Liver (tissue), 3 donors: ENCODE results near the gene NBEA.

Experiments
- CTCF ChIP-seq: fragments of 150-350 bp; IDR thresholded peaks from 2 replicates; pipeline ENCODE4 v1.5.1; 2017; ENCODE audit warnings: improper control_type of control experiment, low read depth, low read length; ENCODE audit not compliant: missing input control
- EGR1 ChIP-seq, 2 donors: IDR thresholded peaks; 2 replicates each; pipeline ENCODE4 v1.6.1; 2016 to 2018; ENCODE audit warnings: antibody characterized with exemption in 2 of 2, low read depth in 2 of 2
- GABPA ChIP-seq, 2 donors: IDR thresholded peaks in 1 of 2; conservative IDR thresholded peaks in 1 of 2; 2 replicates each; pipeline ENCODE4 v1.6.1; 2016; ENCODE audit warnings: antibody characterized with exemption in 2 of 2, mild to moderate bottlenecking in 1 of 2, moderate library complexity in 1 of 2
- JUND ChIP-seq, 2 donors: IDR thresholded peaks; 2 replicates each; pipeline ENCODE4 v1.6.1; 2016; ENCODE audit warnings: antibody characterized with exemption in 2 of 2
- RAD21 ChIP-seq, 2 donors: IDR thresholded peaks; 2 replicates each; pipeline ENCODE4 v1.6.1; 2016; ENCODE audit warnings: antibody characterized with exemption in 2 of 2, mild to moderate bottlenecking in 2 of 2
- RXRA ChIP-seq, 2 donors: IDR thresholded peaks; 2 replicates each; pipeline ENCODE4 v1.6.1; 2017 to 2018; ENCODE audit warnings: antibody characterized with exemption in 2 of 2, mild to moderate bottlenecking in 1 of 2
- SP1 ChIP-seq: IDR thresholded peaks from 2 replicates; pipeline ENCODE4 v1.6.1; 2018; ENCODE audit warnings: antibody characterized with exemption, mild to moderate bottlenecking
- TAF1 ChIP-seq: conservative IDR thresholded peaks from 2 replicates; pipeline ENCODE4 v1.6.1; 2016; ENCODE audit warnings: antibody characterized with exemption, mild to moderate bottlenecking
- YY1 ChIP-seq: IDR thresholded peaks from 2 replicates; pipeline ENCODE4 v1.6.1; 2016; ENCODE audit warnings: antibody characterized with exemption, mild to moderate bottlenecking
- TF ChIP-seq, protein P1 (sequence below): IDR thresholded peaks from 2 replicates; pipeline ENCODE4 v1.6.1; 2016; ENCODE audit warnings: antibody characterized with exemption
- TF ChIP-seq, protein P2 (sequence below): IDR thresholded peaks from 2 replicates; pipeline ENCODE4 v1.6.1; 2016; ENCODE audit warnings: antibody characterized with exemption
- TF ChIP-seq, protein P3 (sequence below): IDR thresholded peaks from 2 replicates; pipeline ENCODE4 v1.6.1; 2016; ENCODE audit warnings: antibody characterized with exemption, mild to moderate bottlenecking
- TF ChIP-seq, protein P4 (sequence below): IDR thresholded peaks from 2 replicates; pipeline ENCODE4 v1.6.1; 2016; ENCODE audit warnings: antibody characterized with exemption
- donor health status: healthy.
- donor health status: healthy.

- TF ChIP-seq EGR1 (IDR thresholded peaks at IDR 0.05; ENCODE audit: low read depth in 2 of 2), result no peak
- TF ChIP-seq CTCF, result no peak
- TF ChIP-seq, protein P1, sequence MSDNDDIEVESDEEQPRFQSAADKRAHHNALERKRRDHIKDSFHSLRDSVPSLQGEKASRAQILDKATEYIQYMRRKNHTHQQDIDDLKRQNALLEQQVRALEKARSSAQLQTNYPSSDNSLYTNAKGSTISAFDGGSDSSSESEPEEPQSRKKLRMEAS, result no peak
- no peak for TF ChIP-seq RAD21 (IDR thresholded peaks at IDR 0.05)
- no peak for TF ChIP-seq RXRA (IDR thresholded peaks at IDR 0.05)
- TF ChIP-seq GABPA (IDR thresholded peaks at IDR 0.05 in 1 of 2, conservative IDR thresholded peaks at IDR 0.05 in 1 of 2), result no peak
- TF ChIP-seq YY1, result no peak
- TF ChIP-seq, protein P2, sequence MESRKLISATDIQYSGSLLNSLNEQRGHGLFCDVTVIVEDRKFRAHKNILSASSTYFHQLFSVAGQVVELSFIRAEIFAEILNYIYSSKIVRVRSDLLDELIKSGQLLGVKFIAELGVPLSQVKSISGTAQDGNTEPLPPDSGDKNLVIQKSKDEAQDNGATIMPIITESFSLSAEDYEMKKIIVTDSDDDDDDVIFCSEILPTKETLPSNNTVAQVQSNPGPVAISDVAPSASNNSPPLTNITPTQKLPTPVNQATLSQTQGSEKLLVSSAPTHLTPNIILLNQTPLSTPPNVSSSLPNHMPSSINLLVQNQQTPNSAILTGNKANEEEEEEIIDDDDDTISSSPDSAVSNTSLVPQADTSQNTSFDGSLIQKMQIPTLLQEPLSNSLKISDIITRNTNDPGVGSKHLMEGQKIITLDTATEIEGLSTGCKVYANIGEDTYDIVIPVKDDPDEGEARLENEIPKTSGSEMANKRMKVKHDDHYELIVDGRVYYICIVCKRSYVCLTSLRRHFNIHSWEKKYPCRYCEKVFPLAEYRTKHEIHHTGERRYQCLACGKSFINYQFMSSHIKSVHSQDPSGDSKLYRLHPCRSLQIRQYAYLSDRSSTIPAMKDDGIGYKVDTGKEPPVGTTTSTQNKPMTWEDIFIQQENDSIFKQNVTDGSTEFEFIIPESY, result no peak
- TF ChIP-seq, protein P3, sequence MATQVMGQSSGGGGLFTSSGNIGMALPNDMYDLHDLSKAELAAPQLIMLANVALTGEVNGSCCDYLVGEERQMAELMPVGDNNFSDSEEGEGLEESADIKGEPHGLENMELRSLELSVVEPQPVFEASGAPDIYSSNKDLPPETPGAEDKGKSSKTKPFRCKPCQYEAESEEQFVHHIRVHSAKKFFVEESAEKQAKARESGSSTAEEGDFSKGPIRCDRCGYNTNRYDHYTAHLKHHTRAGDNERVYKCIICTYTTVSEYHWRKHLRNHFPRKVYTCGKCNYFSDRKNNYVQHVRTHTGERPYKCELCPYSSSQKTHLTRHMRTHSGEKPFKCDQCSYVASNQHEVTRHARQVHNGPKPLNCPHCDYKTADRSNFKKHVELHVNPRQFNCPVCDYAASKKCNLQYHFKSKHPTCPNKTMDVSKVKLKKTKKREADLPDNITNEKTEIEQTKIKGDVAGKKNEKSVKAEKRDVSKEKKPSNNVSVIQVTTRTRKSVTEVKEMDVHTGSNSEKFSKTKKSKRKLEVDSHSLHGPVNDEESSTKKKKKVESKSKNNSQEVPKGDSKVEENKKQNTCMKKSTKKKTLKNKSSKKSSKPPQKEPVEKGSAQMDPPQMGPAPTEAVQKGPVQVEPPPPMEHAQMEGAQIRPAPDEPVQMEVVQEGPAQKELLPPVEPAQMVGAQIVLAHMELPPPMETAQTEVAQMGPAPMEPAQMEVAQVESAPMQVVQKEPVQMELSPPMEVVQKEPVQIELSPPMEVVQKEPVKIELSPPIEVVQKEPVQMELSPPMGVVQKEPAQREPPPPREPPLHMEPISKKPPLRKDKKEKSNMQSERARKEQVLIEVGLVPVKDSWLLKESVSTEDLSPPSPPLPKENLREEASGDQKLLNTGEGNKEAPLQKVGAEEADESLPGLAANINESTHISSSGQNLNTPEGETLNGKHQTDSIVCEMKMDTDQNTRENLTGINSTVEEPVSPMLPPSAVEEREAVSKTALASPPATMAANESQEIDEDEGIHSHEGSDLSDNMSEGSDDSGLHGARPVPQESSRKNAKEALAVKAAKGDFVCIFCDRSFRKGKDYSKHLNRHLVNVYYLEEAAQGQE, result no peak
- TF ChIP-seq JUND (IDR thresholded peaks at IDR 0.05), result no peak
- TF ChIP-seq, protein P4, sequence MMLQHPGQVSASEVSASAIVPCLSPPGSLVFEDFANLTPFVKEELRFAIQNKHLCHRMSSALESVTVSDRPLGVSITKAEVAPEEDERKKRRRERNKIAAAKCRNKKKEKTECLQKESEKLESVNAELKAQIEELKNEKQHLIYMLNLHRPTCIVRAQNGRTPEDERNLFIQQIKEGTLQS, result no peak
- no peak for TF ChIP-seq SP1
- no peak for TF ChIP-seq TAF1
Measured at GRCh38 chr13:35343417-35343816, 401.3 kb downstream of the NBEA start.
